Middle frontal gyrus (tissue), 1 donor: ENCODE results near the gene IGFL1.
A peak's percentile ranks its signal among the peaks of the same experiment; 100 is the strongest.
"Not testable (repeated sequence)": the region's sequence is repeated elsewhere in the genome, so short reads cannot be mapped to it uniquely, and the experiment has no call there.

Experiments
- DNase-seq: peaks from one replicate; pipeline ENCODE4 v3.0.0-alpha.2; 2015; ENCODE audit warnings: low spot score; ENCODE audit errors: extremely low spot score

IGFL1 gene

GRCh38 chr19:46265217-46265828, 35.8 kb downstream of the IGFL1 start:
- peak; percentile 55 for DNase-seq

- no peak for DNase-seq
These were observed 39.6 kb downstream of the IGFL1 start for GRCh38 chr19:46269101-46269500.

GRCh38 chr19:46270521-46271256, 41.1 kb downstream of the IGFL1 start:
- no peak for DNase-seq

GRCh38 chr19:46271481-46272197, 42.1 kb downstream of the IGFL1 start:
- no peak for DNase-seq

GRCh38 chr19:46273931-46274330, 44.4 kb downstream of the IGFL1 start:
- DNase-seq, result not testable (repeated sequence)

GRCh38 chr19:46279177-46279576, 49.6 kb downstream of the IGFL1 start:
- DNase-seq, result no peak
